Measurements from ENCODE around the gene FLT4.

The FLT4 gene

DNA sequence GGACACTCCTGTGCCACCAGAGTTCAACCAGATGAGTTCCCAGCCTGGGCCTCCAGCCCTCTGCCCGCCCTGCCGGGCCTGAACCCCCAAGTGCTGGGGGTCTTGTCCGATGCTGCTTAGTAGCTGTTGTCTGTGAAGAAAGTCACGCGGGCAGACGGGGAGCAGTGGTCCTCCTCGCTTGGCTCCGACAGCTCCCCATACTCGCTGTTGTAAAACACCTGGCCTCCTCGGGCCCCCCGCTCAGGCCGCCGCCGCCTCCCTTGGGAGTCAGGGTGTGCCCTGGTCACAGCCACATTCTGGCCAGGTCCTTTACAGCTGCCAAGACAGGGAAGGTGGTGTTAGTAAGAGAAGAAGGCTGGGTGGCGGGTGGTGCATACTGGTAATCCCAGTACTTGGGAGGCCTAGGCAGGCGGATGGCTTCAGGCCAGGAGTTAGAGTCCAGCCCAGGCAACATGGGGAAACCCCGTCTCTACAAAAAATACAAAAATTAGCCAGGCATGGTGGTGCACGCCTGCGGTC lies 46.3 kb downstream of the FLT4 start:
- FAIRE-seq, result no peak

DNA sequence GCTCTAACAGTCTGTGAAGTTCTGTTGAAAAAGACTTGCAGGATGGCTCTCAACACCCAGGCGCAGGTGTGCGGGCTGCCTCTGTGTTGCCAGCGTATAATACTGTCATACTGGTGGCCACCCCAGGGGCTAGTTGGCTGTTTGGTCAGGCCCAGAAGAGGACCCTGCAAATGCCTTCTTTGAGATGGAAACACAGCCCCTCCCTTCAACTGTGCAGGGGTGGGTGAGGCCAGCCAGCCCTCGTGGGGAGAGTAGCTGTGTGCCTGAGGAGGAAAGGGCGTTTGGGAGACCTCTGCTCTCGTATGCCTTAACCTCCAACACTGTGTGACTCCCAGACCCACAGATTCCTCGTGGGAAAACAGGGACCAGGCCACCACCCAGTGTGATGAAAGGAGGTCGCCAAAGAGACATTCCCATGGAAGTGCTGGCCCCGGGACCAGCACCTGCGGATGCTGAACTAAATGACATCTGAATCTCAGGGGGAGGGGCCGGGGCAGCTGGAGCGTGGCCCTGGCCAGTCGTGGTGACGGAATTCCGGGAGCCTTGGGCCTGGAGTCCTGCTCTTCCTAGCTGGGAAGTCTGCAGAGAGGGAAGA lies 46.8 kb downstream of the FLT4 start:
- no peak for FAIRE-seq

- no peak for FAIRE-seq
Observed at GRCh38 chr5:180601591-180602480, 47.6 kb downstream of the FLT4 start.

DNA sequence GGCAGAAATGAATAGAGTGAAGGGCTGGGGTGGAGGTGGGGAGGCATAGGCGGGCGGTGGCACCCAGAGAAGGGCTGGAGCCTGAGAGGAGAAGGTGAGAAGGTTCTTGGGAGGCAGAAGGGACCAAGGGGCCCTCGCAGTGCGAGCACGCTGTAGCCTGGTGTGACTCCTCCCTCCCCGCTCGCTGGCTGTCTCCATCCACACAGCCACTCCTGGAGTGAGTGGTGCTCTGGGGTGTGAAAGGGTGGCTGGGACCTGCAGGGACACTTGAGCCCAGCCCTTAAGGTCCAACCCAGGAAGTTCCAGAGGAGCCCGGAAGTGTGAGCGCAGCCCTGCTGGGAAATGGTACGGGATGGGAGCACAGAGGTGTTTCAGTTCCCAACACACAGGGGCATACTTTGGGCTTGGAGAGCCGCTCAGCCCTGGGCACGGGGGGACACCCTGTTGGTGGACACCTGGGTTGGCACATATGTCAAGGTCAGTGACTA lies 48.8 kb downstream of the FLT4 start:
- no peak for FAIRE-seq

DNA sequence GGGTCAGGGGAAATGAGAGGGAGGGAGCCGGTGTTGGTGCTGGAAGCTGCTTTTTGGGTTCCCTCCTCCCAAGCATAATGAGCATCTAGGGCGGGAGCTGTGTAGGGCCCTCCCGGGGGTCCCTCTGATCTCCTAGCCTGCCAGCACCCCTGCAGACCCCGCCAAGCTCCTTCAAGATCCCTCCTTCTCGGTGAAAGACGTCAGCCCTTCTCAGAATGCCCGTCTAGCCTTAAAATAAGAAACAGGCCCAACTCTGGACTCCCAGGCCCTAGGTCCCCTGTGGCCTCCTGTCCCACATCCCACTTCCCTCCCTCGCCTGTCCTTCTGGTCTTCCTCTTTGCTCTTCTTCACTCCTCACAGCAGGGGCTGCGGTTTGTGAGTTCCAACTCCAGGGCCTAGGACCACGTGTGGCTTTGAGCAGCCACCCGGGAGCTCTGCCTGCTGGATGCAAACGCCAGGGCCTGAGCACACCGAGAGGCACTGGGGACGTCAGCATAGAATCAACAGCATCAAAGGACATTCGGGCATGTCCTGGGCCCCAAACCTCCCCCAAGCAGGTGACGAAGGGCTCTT lies 49.3 kb downstream of the FLT4 start:
- FAIRE-seq, result no peak

DNA sequence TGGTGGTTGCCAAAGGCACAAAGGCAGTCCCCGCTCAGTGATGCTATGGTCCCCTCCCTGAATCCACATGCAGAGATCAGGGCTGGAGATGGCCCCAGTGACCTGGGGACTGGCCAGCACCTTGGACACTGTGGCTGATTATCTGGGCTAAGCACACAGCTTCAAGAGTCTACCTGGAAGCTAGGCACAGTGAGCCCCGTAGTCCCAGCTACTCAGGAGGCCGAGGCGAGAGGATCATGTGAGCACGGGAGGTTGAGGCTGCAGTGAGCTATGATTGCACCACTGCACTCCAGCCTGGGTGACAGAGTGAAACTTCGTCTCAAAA lies 49.8 kb downstream of the FLT4 start:
- FAIRE-seq, result no peak

GRCh38 chr5:180598797-180599589 lies 50.4 kb downstream of the FLT4 start:
- no peak for FAIRE-seq

DNA sequence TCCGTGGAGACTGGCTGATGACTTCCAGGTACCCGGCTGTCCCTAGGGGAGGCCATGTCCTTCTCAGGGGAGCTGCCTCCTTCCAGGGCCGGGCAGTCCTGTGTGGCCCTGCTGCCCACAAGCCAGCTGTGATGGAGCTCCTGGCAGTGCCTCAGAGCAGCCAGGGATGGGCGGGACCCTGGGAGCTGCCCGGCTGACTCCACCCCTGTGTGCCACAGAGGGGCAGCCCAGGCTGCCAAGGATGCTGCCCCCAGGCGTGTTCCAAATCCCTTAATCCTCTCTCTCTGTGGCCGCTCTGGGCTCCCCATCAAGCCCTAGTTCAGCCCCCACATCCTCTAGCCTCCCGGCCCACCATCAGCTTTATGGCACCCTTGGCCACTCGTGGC lies 51.1 kb downstream of the FLT4 start:
- FAIRE-seq, result no peak

- no peak for FAIRE-seq
Observed at GRCh38 chr5:180596668-180597231, 52.6 kb downstream of the FLT4 start.

DNA sequence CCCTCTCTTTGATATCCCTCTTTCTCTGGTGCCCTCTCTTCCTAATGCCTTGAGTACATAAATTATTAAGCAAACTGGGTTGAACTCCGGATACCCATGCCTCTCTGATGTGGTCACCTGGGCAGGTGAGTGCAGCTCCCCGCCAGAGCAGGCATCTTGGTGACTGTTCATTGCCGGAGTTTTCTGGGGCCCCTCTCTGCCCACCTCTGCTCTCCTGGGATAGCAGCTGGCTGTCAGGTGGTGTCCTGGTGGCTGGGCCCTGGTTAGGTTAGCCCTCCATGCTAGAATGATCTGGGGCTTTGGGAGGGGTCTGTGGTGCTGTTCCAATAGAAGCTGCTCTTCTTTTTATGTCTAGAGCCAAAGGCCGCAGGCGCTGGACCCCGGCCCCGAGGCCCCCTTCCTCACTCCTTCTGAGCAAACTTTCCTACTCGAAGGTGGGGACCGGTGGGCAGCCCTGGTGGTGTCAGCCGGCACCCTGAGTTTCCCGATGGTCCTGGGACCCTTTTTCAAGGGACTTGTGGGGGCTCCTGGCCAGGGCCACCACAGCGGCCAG lies 53.2 kb downstream of the FLT4 start:
- no peak for FAIRE-seq

DNA sequence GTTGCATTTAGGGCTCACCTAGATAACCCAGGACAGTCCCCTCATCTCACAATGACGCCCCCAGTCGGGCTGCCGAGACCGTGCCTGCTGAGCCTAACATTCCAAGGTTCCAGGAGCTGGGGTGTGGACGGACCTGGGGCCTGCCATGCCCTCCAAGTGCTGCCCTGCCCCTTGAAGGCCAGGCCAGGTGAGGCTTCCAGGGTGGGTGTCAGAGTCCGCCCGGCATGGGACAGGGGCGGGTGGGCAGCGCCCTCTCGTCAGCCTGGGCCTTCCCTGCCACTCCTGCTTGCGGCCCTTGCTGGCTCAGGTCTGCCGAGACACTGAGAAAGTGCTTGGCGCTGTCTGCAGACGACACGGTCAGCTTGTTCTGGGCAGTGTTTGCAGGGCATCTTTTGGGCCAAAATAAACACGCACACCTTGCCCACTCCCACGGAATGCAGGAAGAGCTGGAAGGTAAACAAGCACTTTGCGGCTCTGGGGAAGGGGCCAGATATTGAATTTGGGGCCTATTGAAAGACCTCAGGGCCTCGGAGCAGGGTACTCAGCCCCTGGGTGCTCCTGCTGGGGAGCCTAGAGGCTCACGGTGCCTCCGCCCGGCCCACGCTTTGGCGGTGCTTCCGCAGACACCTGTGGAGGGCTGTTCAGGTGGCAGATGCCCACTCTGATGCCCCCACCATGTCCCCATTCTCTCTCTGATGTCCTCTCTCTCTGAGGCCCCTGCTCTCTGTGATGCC lies 53.9 kb downstream of the FLT4 start:
- FAIRE-seq, result no peak

GRCh38 chr5:180595046-180595379 lies 54.4 kb downstream of the FLT4 start:
- no peak for FAIRE-seq

DNA sequence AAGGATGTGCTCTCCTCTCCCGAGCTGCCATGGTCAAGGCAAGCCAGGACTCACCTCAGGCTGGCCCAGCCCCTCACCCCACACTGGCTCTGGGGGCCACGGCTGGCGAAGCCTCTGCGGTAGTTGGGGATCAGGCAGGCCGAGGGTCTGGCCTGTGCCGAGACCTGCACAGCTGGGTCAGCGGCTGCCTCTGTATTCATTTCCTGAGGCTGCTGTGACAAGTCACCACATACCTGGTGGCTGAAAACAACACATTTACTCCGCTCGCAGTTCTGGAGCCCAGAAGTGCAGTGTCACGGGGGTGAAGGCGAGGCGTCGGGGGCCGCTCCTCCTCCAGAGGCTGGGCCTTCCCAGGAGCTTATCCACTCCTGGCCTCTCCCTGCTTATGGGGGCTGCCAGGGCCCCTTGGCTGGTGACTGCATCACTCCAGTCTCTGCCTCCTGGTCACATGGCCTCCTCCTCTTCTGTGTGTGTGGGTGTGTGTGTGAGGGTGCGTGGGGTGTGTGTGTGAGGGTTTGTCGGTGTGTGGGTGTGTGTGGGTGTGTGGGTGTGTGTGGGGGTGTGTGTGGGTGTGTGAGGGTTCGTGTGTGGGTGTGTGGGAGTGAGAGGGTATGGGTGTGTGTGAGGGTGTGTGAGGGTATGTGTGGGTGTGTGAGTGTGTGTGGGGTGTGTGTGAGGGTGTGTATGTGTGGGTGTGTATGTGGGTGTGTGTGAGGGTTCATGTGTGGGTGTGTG lies 54.9 kb downstream of the FLT4 start:
- FAIRE-seq, result no peak

DNA sequence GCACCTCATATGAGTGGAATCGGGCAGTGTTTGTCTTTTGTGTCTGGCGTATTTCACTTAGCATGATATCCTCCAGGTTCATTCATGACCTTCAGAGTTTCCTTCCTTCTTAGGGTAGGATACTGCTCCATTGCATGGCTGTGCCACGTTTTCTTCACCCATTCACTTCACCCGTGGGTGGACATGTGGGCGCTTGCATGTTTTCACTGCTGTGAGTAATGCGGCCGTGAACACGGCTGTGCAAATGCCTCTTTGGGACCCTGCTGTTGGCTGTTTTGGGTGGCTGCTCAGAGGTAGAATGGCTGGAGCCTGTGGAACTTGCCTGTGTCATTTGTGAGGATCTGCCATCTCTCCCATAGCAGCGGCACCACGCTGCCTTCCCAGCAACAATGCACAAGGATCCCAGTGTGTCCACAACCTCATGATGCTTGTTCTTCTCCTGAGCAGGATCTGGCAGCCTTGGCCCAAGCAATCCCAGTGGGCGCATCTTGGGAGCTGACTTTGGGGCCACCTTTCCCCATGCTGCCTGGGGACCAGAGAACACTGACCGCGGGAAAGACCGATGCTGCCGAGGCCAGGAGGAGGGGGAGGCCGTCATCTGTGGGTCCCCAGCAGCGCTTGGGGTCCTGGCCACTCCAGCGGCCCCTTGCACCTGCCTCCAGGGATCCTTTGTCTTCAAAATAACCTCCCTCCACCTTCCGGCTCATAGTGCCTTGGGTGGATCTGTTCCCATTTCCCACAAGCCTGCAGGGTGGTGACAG lies 55.8 kb downstream of the FLT4 start:
- FAIRE-seq, result no peak

GRCh38 chr5:180592176-180592575 lies 57.2 kb downstream of the FLT4 start:
- no peak for FAIRE-seq

GRCh38 chr5:180591311-180591887 lies 58.0 kb downstream of the FLT4 start, which contains the start of gene SCGB3A1:
TSS of gene SCGB3A1 (minus strand) at chr5:180591499. CDS start at chr5:180591462, 37 bp downstream.
- no peak for FAIRE-seq

DNA sequence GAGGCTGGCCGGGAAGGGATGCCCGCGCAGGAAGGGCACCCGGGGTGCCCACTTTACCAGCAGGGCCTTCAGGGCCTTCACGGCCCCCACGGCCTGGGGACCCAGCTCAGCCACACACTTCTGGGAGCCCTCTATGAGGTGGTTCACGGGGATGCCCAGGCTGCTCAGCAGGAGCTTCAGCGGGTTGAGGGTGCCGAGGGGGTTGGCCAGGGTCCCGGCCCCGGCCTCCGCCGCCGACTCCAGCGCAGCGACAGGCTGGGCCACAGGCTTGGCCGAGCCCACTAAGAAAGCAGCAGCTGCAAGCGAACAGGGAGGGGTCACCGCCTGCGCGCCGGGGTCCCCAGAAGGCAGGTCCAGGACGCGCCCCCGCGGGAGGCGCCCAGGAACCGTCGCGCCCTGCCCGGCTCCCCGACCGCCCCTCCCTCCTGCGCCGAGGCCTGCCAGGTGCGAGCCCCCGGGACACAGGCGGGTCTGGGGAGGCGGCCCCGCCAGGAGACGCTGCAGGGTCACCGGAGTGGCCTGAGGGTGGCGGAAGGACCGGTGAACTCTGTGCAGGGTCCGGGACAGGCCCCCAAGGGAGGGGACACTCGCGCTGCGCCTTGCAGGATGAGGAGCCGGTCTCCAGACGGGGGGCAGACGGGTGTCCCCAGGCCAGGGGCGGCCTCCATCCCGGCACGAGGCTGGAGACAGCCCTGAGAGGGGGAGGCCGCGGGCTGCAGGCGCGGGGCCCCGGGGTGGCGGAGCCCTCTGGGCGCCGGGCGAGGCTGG lies 58.7 kb downstream of the FLT4 start:
- no peak for FAIRE-seq

DNA sequence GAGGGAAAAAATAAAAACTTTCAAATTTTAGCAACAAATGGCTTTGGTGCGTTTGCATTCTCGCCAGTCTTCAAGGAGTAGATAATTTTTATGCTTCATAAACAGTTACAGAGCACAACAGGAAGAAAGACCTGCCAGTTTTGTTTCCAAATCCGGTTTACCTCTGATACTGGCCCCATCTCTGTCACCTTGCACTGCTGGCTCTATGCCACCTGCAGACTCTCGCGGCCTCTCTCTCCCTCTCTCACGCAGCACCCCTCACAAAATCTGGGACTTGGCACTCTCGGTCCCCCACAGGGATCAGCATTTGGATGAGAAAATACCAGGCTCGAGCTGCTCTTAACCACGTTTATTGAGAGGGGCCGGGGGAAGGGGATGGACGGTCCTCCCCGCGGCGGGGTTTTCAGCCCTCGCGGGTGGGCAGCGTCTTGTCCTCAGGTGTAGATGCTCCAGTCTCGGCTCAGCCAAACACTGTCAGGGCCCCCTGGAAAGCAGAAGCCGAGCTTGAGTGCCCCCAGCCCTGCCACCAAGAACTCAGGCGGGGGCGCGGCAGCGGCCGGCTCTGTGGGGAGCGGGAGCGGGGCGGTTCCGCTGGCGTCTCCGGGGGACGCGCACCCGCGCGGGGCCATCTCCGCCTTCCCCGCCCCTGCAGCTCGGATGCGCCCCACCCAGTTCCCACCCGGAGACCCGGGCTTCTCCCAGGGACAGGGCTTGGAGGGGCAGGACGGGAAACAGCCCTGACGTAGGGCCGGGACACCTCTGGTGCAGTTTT lies 59.4 kb downstream of the FLT4 start:
- FAIRE-seq, result no peak
